Nasal cavity respiratory epithelium epithelial cell of viscerocranial mucosa (primary cell): Measurements from ENCODE around the gene ZNF471. TPM values are rescaled to one million over a fixed set of nuclear protein-coding genes. Genes with fewer than 3 reads are reported as not detected.

Experiments
- total RNA-seq: library from RNA; depleted of rRNA; stranded (reverse); fragments of >200 nt; gene quantifications from 2 replicates; pipeline ENCODE4 v1.2.3, GENCODE V29; 2014

The ZNF471 gene
- total RNA-seq: 1.7 and 9.4 TPM in 2 replicates

DNA sequence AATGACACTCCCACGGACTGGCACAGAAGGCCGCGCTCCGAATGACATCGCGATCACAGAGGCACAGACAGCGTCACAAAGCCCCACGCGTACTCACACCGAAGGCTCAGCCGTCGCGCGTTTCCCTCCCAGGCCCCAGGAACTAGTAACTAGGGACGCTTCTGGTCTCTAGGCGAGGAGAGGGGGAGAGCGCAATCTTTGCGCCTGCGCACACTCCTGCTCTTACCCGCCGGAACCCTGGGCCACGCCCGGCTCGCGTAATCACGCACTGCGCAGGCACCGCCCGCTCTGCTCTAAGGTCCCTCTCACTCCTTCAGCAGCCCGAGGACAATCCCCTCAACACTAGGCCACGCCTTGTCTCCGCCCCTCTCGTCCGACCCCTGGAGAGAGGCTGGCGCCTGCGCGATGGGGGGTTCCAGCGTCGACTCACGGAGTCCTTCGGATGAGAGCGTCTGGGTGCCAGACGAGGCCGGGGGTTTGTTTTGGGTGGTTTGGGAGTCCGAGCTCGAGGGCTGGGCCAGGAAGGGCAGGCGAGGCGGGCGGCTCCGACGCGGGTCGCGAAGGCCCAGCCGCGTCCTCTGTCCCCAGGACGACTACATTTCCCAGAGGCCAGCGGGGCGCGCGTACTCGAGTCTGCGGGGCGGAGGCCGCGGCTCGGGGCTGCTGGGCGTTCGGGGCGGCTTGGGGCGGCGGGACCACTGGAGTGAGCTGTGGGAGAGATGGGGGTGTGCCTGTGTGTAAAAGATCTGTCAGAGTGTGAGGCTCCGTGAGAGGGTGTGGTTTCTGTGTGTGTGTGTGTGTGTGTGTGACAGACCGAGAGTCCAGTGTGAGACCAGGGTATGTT lies at the start of gene ZNF471:
TSS of gene ZNF471 (plus strand) at position 410 of the 844 bp plus-strand sequence. CDS start 3,717 bp downstream, outside the sequence.

GRCh38 chr19:56476651-56477428 lies 30.8 kb upstream of the ZNF471 start, which contains the start of gene ZNF667:
Gene ZNF667, minus strand, starts transcription at chr19:56477345. Its CDS starts 14,975 bp downstream, at chr19:56462370.

DNA sequence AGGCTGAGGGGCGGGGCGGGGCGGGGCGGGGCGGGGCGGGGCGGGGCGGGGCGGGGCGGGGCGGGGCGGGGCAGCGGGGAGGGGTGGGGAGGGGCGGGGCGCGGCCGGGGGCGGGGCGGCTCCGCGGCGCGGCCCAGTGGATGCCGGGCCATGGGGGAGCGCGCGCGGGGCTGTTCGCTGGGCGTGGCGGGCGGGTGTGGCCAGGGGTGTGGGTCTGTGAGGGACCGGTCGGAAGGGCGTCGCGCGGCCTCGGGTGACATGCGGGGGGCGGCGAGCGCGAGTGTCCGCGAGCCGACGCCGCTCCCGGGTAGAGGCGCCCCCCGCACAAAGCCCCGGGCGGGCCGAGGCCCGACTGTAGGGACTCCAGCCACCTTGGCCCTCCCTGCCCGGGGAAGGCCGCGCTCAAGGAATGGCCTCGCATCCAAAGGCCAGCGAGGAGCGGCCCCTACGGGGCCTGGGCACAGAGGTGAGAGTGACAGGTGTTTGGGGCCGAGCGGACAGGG lies 31.2 kb downstream of the ZNF471 start, which contains the start of gene ZFP28:
TSS of gene ZFP28 (plus strand) at position 188 of the 503 bp plus-strand sequence. CDS start at position 259, 71 bp downstream.

DNA sequence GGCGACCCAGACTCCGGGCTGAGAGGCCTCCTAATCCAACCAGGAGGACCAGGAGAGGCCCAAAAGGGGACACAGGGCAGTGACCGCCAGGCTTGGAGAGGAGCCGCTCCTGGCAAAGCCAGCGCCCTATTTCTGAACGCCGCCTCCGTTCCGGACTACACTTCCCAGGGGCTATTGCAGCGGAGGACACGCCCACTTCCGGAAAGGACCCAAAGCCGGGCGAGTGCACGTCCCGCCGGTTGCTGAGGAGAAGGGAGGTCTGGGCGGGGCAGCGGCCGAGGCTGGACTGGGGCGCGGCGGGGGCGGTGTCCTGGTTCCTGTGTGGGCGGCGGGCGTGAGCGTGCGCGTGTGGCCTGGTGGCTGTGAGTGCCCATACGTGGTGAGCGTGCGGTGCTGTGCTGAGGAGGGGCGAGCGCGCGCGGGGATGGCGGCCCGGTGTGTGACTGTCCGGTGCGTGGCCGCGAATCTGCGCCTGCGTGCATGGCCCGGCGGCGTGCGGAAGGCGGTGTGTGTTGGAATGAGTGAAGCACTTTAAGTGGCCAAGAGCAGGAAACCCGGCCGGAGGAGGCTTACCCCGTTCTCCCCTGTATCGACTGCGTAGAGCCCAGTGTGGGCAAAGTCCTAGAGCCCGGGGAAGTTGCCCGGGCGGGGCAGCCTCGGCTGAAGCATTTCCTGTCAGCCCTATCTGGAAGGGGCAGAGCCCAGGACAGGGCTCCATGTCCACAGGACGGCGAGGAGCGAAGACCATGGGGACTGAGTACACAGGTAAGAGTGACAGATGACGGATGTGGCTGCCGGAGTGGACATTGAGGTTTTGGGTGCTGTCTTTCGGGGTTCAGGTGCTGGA lies 59.8 kb downstream of the ZNF471 start, which contains the start of gene ZNF470:
TSS of gene ZNF470 (plus strand) at position 195 of the 847 bp plus-strand sequence. CDS start 2,844 bp downstream, outside the sequence.

Other genes starting within 250 kb of the ZNF471 start
- 0.36 TPM in 1 of 2 replicates, not detected in the other for gene EDDM13, start 235.1 kb upstream of the ZNF471 start, total RNA-seq
- gene ZSCAN5A, start 193.0 kb upstream of the ZNF471 start, total RNA-seq: 5.1 and 5.7 TPM in 2 replicates
- gene ZNF582, start 114.3 kb upstream of the ZNF471 start, total RNA-seq: 2.4 and 3.8 TPM in 2 replicates
- 6.8 and 8.0 TPM in 2 replicates for gene ZNF583, start 103.5 kb upstream of the ZNF471 start, total RNA-seq
- gene ZNF667, start 30.5 kb upstream of the ZNF471 start, total RNA-seq: 2.7 and 11.0 TPM in 2 replicates
- gene ZFP28, start 31.1 kb downstream of the ZNF471 start, total RNA-seq: 8.2 and 11.9 TPM in 2 replicates
- 3.4 and 10.5 TPM in 2 replicates for gene ZNF470, start 59.6 kb downstream of the ZNF471 start, total RNA-seq
- gene ZNF71, start 87.4 kb downstream of the ZNF471 start, total RNA-seq: 4.4 and 13.0 TPM in 2 replicates
- 0.21 and 0.34 TPM in 2 replicates for gene SMIM17, start 135.3 kb downstream of the ZNF471 start, total RNA-seq
- under 0.01 and 0.36 TPM in 2 replicates for gene ZNF835, start 163.9 kb downstream of the ZNF471 start, total RNA-seq